Measurements from ENCODE around the gene VEZT.

DNA sequence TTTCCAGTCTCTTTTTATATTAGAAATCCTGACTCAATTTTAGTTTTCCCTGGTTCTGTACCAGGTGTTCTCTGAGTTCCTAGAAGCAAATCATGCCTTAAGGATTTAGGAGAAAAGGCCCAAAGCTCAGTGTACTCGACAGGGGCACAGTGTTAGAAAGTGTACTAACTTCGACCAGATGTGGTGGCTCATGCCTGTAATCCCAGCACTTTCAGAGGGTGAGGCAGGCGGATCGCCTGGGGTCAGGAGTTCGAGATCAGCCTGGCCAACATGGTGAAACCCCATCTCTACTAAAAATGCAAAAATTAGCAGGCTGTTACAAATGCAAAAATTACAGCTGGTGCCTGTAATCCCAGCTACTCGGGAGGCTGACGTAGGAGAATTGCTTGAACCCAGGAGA is 12.0 kb downstream of the VEZT start:
- TF ChIP-seq POLR2A (IDR thresholded peaks at IDR 0.05; ENCODE audit: low read depth, low read length) (no peak), TAF1 (IDR thresholded peaks at IDR 0.05; ENCODE audit: borderline replicate concordance, low read depth, low read length) (no peak), POLR2AphosphoS5 (IDR thresholded peaks at IDR 0.05; ENCODE audit: low read depth, low read length) (no peak)

Data from GM12892 (cell line).